PC-9 (cell line): ENCODE data around the gene ZFAND3.

ENCODE experiments used
- EZH2 ChIP-seq: fragments of 200-600 bp; sonication (generic); IDR thresholded peaks from 2 replicates; pipeline ENCODE4 v1.8.0; 2017; ENCODE audit warnings: antibody characterized with exemption, low read depth
- TF ChIP-seq, protein P1 (sequence below): fragments of 200-600 bp; sonication (generic); conservative IDR thresholded peaks from 2 replicates; pipeline ENCODE4 v1.6.1; 2017; ENCODE audit warnings: mixed run types, antibody characterized with exemption, mild to moderate bottlenecking, moderate library complexity

DNA sequence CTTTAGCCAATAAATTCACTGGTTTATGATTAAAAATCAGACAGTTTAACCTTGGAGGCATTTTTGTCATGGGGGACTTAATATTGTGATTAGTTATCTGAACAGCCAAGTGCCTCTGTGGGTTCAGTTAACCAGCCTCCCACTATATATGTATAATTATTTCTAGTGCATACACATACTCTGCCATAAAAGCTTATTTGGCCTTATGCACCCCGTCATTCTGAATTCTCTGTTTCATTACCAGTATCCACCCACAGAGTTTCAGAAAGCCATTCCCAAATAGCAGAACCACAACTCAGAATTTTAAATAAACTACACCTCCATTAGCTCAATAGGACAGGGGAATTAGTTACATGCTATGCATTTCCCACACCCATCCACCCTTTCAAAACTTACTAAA lies 279.7 kb downstream of the ZFAND3 start:
- TF ChIP-seq, protein P1, sequence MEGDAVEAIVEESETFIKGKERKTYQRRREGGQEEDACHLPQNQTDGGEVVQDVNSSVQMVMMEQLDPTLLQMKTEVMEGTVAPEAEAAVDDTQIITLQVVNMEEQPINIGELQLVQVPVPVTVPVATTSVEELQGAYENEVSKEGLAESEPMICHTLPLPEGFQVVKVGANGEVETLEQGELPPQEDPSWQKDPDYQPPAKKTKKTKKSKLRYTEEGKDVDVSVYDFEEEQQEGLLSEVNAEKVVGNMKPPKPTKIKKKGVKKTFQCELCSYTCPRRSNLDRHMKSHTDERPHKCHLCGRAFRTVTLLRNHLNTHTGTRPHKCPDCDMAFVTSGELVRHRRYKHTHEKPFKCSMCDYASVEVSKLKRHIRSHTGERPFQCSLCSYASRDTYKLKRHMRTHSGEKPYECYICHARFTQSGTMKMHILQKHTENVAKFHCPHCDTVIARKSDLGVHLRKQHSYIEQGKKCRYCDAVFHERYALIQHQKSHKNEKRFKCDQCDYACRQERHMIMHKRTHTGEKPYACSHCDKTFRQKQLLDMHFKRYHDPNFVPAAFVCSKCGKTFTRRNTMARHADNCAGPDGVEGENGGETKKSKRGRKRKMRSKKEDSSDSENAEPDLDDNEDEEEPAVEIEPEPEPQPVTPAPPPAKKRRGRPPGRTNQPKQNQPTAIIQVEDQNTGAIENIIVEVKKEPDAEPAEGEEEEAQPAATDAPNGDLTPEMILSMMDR, result no peak
- no peak for TF ChIP-seq EZH2
